Mucosa of rectum (tissue), 2 donors: Measurements from ENCODE around the gene RAB3B.

ENCODE experiments used
- H3K27ac ChIP-seq, 2 donors: one replicate each; pipeline ENCODE4 v1.7.0; 2013; ENCODE audit warnings: inconsistent platforms in 2 of 2, low read depth in 2 of 2, low read length in 2 of 2
- H3K27me3 ChIP-seq, 2 donors: one replicate each; pipeline ENCODE4 v1.7.0; 2013; ENCODE audit warnings: low read length in 2 of 2; ENCODE audit not compliant: control insufficient read depth in 2 of 2, insufficient read depth in 2 of 2
- H3K36me3 ChIP-seq, 2 donors: one replicate each; pipeline ENCODE4 v1.7.0; 2013; ENCODE audit warnings: low read length in 2 of 2; ENCODE audit not compliant: control insufficient read depth in 2 of 2, insufficient read depth in 2 of 2
- H3K4me1 ChIP-seq, 2 donors: one replicate each; pipeline ENCODE4 v1.7.0; 2013; ENCODE audit warnings: low read length in 2 of 2, mild to moderate bottlenecking in 1 of 2; ENCODE audit not compliant: control insufficient read depth in 2 of 2, insufficient read depth in 2 of 2
- H3K4me3 ChIP-seq, 2 donors: one replicate each; pipeline ENCODE4 v1.7.0; 2013; ENCODE audit warnings: low read length in 2 of 2
- H3K9ac ChIP-seq, 2 donors: one replicate each; pipeline ENCODE4 v1.7.0; 2013; ENCODE audit warnings: low read length in 2 of 2, low read depth in 1 of 2, mild to moderate bottlenecking in 1 of 2
- H3K9me3 ChIP-seq, 2 donors: one replicate each; pipeline ENCODE4 v1.7.0; 2013; ENCODE audit warnings: low read length in 2 of 2; ENCODE audit not compliant: control insufficient read depth in 2 of 2
- donor health status: healthy.
- donor health status: Normal muscosa, but diverticular disease.

The RAB3B gene

DNA sequence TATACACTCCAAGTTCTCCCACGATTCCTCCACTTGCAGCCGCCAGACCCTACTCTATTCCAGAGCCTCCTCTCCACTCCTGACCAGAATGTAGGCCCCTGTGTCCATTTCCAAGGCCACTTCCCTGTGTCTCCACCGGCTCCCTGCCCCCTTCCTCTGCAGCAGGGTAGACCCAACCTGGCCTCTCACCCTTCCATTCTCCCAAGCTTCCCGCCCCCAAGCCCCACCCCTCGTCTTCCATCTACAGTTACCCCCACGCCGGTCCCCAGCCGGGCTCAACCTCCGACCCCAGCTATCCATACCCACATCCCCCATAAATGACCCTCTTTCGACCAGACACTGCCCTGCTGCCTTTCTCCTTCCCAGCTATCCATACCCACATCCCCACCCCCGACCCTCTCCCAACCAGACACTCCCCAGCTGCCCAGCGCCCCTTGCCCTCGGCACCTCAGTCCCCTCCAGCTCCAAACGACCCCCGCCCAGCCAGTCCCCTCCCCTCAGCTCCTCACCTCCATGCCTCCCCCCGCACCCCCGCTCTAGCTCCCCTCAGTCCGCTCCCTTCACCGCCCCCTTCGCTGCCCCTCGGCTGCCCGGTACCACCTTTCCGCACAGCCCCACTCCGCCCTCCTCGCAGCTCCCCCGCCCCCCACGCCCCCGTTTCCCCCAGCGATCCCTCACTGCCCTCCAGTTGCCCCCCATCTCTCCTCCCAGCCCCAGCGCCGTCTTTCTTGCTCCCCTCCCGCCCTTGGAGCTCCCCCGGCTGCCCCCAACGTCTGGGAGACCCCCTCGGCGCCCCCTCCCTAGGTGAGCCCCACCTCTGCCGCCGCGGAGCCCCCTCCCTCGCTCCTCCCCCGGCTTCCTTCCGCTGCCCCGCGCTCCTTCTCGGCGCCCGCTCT, 670 bp downstream of the RAB3B start:
- Histone ChIP-seq H3K27me3 (peaks cover 15 to 22% of the 10 kb centered on the region in 2 donors), H3K9ac (no peak overlapping the region), H3K9me3 (no peaks in the 10 kb centered on the region), H3K4me1 (no peaks in the 10 kb centered on the region), H3K4me3 (peak overlapping the region in 1 of 2 donors; percentile 38), H3K36me3 (no peaks in the 10 kb centered on the region), H3K27ac (no peak overlapping the region)

DNA sequence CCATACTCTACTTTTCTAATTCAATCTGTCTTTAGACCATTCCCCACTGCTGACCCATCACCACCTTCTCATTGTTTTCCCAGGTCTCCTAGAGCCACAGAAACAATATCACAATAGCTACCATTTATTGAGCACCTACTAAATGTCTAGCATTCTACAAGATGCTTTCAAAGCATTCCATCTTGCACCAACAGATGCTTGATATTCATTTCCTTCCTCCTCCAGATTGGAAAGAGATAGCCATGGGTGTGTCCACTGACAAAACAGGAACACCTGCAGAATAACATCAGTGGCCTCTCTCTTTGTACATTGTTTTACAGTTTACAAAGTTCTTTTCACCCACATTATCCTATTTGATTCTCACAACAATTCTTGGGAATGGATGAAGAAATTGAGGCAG, 2.2 kb downstream of the RAB3B start:
- Histone ChIP-seq H3K4me3 (no peak overlapping the region), H3K27me3 (peaks cover 15 to 22% of the 10 kb centered on the region in 2 donors)

DNA sequence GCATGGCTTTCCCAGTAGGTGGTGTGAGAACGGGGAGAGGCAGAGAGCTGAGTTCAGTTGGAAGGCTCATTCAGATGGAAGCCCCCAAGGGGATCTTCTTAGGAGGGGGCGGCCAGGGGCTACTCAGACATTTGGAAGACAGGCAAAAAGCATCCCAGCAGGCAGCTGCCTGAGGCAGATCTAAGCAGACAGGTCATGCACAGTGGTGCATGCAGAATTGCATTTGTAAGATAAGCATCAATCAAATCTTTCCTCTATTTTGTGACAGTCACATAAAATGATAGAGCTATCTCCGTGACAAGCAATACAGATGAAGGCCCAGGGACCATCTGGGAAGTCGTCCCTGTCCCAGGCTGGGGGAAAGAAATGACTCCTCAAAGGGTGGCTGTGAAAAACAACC, 3.8 kb downstream of the RAB3B start:
- H3K27ac ChIP-seq: no peak overlapping the region
- no peaks in the 10 kb centered on the region for H3K4me1 ChIP-seq
- no peaks in the 10 kb centered on the region for H3K36me3 ChIP-seq
- no peak overlapping the region for H3K9ac ChIP-seq
- H3K9me3 ChIP-seq: no peaks in the 10 kb centered on the region
- H3K4me3 ChIP-seq: no peak overlapping the region
- H3K27me3 ChIP-seq: peaks cover 8 to 12% of the 10 kb centered on the region in 2 donors

More for the DNA sequence above, 2.2 kb downstream of the RAB3B start:
- Histone ChIP-seq H3K4me1 (no peaks in the 10 kb centered on the region), H3K9me3 (no peaks in the 10 kb centered on the region), H3K27ac (no peak overlapping the region), H3K9ac (no peak overlapping the region), H3K36me3 (no peaks in the 10 kb centered on the region)

GRCh38 chr1:51982161-51982560, 8.3 kb downstream of the RAB3B start:
- no peaks in the 10 kb centered on the region for H3K27me3 ChIP-seq
- no peaks in the 10 kb centered on the region for H3K4me1 ChIP-seq
- no peaks in the 10 kb centered on the region for H3K36me3 ChIP-seq
- H3K9me3 ChIP-seq: no peaks in the 10 kb centered on the region
- H3K4me3 ChIP-seq: no peak overlapping the region
- H3K27ac ChIP-seq: no peak overlapping the region
- no peak overlapping the region for H3K9ac ChIP-seq

DNA sequence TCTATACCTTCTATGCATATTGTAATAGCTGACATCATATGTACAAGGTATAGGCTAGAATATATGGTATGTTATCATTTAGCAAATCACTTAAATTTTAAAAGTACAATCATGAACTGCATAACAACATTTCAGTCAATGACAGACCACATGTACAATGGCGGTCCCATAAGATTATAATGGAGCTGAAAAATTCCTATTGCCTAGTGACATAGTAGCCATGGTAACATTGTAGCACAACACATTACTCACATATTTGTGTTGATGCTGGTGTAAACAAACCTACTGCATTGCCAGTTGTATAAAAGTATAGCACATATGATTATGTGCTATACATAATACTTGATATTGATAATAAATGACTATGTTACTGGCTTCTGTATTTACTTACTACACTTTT, 8.9 kb downstream of the RAB3B start:
- H3K4me3 ChIP-seq: no peak overlapping the region
- no peak overlapping the region for H3K9ac ChIP-seq
- H3K36me3 ChIP-seq: no peaks in the 10 kb centered on the region
- H3K9me3 ChIP-seq: no peaks in the 10 kb centered on the region
- H3K4me1 ChIP-seq: no peaks in the 10 kb centered on the region
- no peaks in the 10 kb centered on the region for H3K27me3 ChIP-seq
- no peak overlapping the region for H3K27ac ChIP-seq

DNA sequence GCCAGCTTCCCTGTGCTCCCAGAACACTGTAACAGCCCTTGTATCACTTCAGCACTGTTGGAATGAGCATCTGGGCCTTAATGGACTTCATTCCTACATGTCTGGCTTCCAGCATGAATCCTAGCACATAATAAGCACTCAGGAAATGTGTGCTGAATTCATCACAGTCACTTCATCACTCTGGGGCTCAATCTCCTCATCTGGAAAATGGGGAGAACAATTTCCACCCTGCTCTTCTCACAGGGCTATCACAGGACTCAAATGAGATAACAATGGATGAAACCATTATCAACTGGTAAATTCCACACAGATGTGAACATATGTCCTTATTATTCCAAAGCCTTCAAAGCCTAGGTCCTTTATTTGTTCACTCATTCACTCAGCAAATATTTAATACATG, 12.4 kb downstream of the RAB3B start:
- H3K9me3 ChIP-seq: no peaks in the 10 kb centered on the region
- no peak overlapping the region for H3K27ac ChIP-seq
- no peak overlapping the region for H3K9ac ChIP-seq
- no peaks in the 10 kb centered on the region for H3K36me3 ChIP-seq
- no peaks in the 10 kb centered on the region for H3K4me1 ChIP-seq
- no peaks in the 10 kb centered on the region for H3K27me3 ChIP-seq
- H3K4me3 ChIP-seq: no peak overlapping the region

GRCh38 chr1:51976846-51977602, 13.5 kb downstream of the RAB3B start:
- Histone ChIP-seq H3K36me3 (no peaks in the 10 kb centered on the region), H3K27me3 (no peaks in the 10 kb centered on the region), H3K4me3 (no peak overlapping the region), H3K9me3 (no peaks in the 10 kb centered on the region), H3K9ac (no peak overlapping the region), H3K27ac (no peak overlapping the region), H3K4me1 (no peaks in the 10 kb centered on the region)

DNA sequence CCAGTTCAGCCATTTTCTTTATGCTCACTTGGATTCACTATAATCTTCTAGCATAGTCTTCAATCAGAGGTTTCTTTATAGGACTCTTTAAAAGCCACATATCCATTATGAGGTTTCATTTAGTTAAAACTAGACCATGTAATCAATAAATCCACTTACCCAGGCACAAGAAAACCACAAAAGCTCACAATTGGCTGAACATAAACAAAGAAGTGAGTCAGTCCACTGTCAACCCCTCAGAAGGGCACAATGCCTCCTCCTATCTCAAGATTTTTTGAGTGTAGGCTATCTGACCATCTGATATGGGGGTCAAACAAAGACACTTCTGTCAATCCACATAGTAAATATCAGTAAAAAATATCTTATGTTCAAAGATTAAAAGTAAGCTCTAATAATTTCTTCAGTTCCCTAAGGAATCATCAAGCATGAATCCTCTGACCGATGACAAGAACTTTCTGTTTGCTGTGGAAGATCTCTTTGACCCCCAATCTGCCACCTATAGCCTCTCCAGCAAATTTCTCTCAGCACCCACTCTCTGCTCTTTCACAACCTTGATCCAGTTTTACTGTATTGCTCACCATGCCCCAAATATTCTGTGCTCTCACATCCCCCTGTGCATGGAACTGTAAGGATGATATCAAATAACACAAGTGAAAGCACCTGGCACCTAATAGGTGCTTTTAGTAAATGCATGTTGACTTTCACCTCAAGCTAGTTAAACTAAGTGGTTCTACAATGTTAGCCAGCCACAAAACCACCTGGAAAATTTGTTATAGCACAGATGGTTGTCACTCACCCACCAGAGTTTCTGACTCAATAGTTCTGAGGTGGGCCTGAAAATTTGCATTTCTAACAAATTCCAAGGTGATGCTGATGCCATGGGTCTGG, 16.7 kb downstream of the RAB3B start:
- Histone ChIP-seq H3K27me3 (no peaks in the 10 kb centered on the region), H3K27ac (no peak overlapping the region), H3K4me1 (no peaks in the 10 kb centered on the region), H3K9ac (no peak overlapping the region), H3K9me3 (no peaks in the 10 kb centered on the region), H3K36me3 (no peaks in the 10 kb centered on the region), H3K4me3 (no peak overlapping the region)

DNA sequence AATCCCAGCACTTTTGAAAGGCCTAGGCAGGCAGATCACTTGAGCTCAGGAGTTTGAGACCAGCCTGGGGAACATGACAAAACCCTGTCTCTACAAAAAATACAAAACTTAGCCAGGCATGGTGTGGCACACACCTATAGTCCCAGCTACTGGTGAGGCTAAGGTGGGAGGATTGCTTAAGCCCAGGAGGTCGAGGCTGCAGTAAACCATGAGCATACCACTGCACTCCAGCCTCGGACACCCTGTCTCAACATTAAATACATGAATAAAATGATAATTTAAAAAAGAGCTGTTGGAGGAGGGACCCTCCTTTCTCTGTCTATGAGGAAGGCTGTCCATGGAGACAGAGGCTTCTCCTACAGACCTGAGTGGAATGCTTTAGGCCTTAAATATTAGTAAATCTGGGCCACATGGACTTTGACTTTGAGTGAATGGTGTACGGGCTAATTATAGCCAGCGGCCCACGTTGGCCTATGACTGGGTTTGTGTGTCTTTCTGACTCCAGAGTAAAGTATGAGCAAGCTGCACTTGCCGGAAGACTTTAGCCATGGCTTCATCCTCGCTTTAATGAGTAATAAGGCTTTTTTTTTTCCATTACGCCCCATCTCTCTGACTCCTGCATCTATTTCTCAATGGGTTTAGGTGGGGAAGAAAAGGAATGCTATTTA, 21.3 kb downstream of the RAB3B start:
- no peak overlapping the region for H3K27ac ChIP-seq
- H3K27me3 ChIP-seq: peaks cover 0 to under 1% of the 10 kb centered on the region in 2 donors
- no peaks in the 10 kb centered on the region for H3K36me3 ChIP-seq

More for the DNA sequence above, 21.3 kb downstream of the RAB3B start:
- Histone ChIP-seq H3K4me3 (no peak overlapping the region), H3K9me3 (no peaks in the 10 kb centered on the region), H3K9ac (no peak overlapping the region), H3K4me1 (no peaks in the 10 kb centered on the region)
